Stomach (tissue), 9 donors: Measurements from ENCODE around the gene C1orf56. TPM values are rescaled to one million over a fixed set of nuclear protein-coding genes. Genes with fewer than 3 reads are reported as not detected.

Source experiments
- DNase-seq, 2 donors: peaks; one replicate each; pipeline versions ENCODE4 v3.0.0 to v3.0.0-alpha.2; 2013 to 2019
- H3K27ac ChIP-seq, 5 donors: fragments of 200-600 bp in 4 of 5; sonication (generic) in 4 of 5; one replicate each; pipeline ENCODE4 v1.5.1; 2013 to 2019; ENCODE audit warnings: mild to moderate bottlenecking in 1 of 5, moderate library complexity in 1 of 5
- H3K27me3 ChIP-seq, 3 donors: fragments of 200-600 bp; sonication (generic); one replicate each; pipeline ENCODE4 v1.5.1; 2017 to 2019; ENCODE audit warnings: mixed run types in 1 of 3
- H3K36me3 ChIP-seq, 4 donors: fragments of 200-600 bp; sonication (generic); 1 replicate in 3 of 4; 2 replicates in 1 of 4; pipeline ENCODE4 v1.5.1; 2016 to 2019
- H3K4me1 ChIP-seq, 4 donors: fragments of 200-600 bp; sonication (generic); one replicate each; pipeline ENCODE4 v1.5.1; 2016 to 2019
- H3K4me3 ChIP-seq, 4 donors: fragments of 200-600 bp; sonication (generic) in 3 of 4; one replicate each; pipeline ENCODE4 v1.5.1; 2016 to 2019; ENCODE audit warnings: mild to moderate bottlenecking in 1 of 4
- H3K9me3 ChIP-seq, 4 donors: fragments of 200-600 bp; sonication (generic); one replicate each; pipeline ENCODE4 v1.5.1; 2016 to 2019
- CTCF ChIP-seq, 7 experiments: fragments of 450-650 bp in 4 of 7; fragments of 200-600 bp in 3 of 7; sonication (generic) in 3 of 7; IDR thresholded peaks; one replicate each; pipeline ENCODE4 v1.5.1; 2016 to 2019; ENCODE audit warnings: antibody characterized with exemption in 7 of 7, control low read depth in 2 of 7, mild to moderate bottlenecking in 1 of 7
- EP300 ChIP-seq: sonication (generic); formaldehyde crosslinking; IDR thresholded peaks from one replicate; pipeline ENCODE4 v1.6.1; 2017; ENCODE audit warnings: antibody characterized with exemption
- POLR2A ChIP-seq, 4 donors: fragments of 450-650 bp; IDR thresholded peaks; one replicate each; pipeline ENCODE4 v1.6.1; 2016; ENCODE audit warnings: antibody characterized with exemption in 4 of 4, control low read depth in 2 of 4, mild to moderate bottlenecking in 1 of 4, moderate library complexity in 1 of 4
- POLR2AphosphoS5 ChIP-seq, 3 donors: sonication (generic); formaldehyde crosslinking; IDR thresholded peaks; one replicate each; pipeline ENCODE4 v1.6.1; 2016; ENCODE audit warnings: antibody characterized with exemption in 3 of 3
- WGBS, 5 donors: extraction: QIAGEN DNeasy Blood & Tissue Kit in 3 of 5; methylation state at CpG; one replicate each; pipeline versions ENCODE4 v1.1.5 to v1.1.7; 2013 to 2018; 5-methylcytosine and 5-hydroxymethylcytosine counted together
- intact Hi-C: fragments of 100-400 bp; cut with DNase I; formaldehyde crosslinking; loops from one replicate; pipeline ENCODE4 v1.15.1; 2023; ENCODE audit warnings: low total_unique reads
- polyA plus RNA-seq, 3 donors: library from polyadenylated mRNA; stranded (reverse); fragments of 200-250 nt; gene quantifications; one replicate each; pipeline ENCODE4 v1.2.3, GENCODE V29; 2013
- total RNA-seq, 5 donors: library from RNA; depleted of rRNA; stranded (reverse); fragments of >200 nt; gene quantifications; one replicate each; pipeline versions ENCODE4 v1.1.0 to v1.2.3, GENCODE V29; 2014 to 2016
- donor health status: healthy with polysubstance abuse.
- donor health status: Bipolar disorder and iron deficiency.
- donor health status: healthy.

C1orf56 gene
- total and polyA plus RNA-seq, 8 donors: 0.73 to 6.4 (median 3.0) TPM

- Histone ChIP-seq H3K27me3 (no peaks in the 10 kb centered on the region), H3K27ac (peak overlapping the region; percentile 48 to 64 (median 56)), H3K9me3 (no peaks in the 10 kb centered on the region), H3K4me1 (peaks cover 30 to 57% (median 45%) of the 10 kb centered on the region in 4 donors), H3K4me3 (no peak overlapping the region), H3K36me3 (peaks cover 0 to 14% (median 5%) of the 10 kb centered on the region in 4 donors)
- WGBS, 5 donors: 61 to 77% (median 67%) methylated on average over 14 of the region's 14 CpGs
- TF ChIP-seq CTCF (IDR thresholded peaks at IDR 0.05): no peak
- TF ChIP-seq EP300: no peak
- DNase-seq: peak in 1 of 2 donors; percentile 60
- intact Hi-C loops: no loop called here
These were observed 34.7 kb upstream of the C1orf56 start for GRCh38 chr1:151012684-151013471.

GRCh38 chr1:151013518-151013917 lies 34.0 kb upstream of the C1orf56 start:
- TF ChIP-seq POLR2A (IDR thresholded peaks at IDR 0.05) (no peak), EP300 (no peak), CTCF (IDR thresholded peaks at IDR 0.05) (peak in 1 of 7 experiments; percentile 26), POLR2AphosphoS5 (IDR thresholded peaks at IDR 0.05) (peak in 1 of 3 donors; percentile 35)
- intact Hi-C loops: no loop called here
- 20 to 33% (median 27%) methylated on average over 2 of the region's 2 CpGs for WGBS, 5 donors
- peak; percentile 63 to 86 for DNase-seq
- H3K36me3 ChIP-seq: peaks cover 0 to 19% (median 11%) of the 10 kb centered on the region in 4 donors
- H3K27me3 ChIP-seq: no peaks in the 10 kb centered on the region
- H3K4me3 ChIP-seq: no peak overlapping the region
- peaks cover 28 to 56% (median 43%) of the 10 kb centered on the region in 4 donors for H3K4me1 ChIP-seq
- no peaks in the 10 kb centered on the region for H3K9me3 ChIP-seq
- H3K27ac ChIP-seq: peak overlapping the region; percentile 48 to 64 (median 56)

- no peak overlapping the region for H3K4me3 ChIP-seq
These were observed 22.9 kb upstream of the C1orf56 start for GRCh38 chr1:151024540-151025146.

More at GRCh38 chr1:151024540-151025146, 22.9 kb upstream of the C1orf56 start:
- intact Hi-C loops: loop anchor here (10.0 kb wide), 1 partner anchor 130 kb away; the partner anchor contains the start of gene TNFAIP8L2
- 20 to 28% (median 23%) methylated on average over 5 to 6 of the region's 6 CpGs for WGBS, 5 donors
- DNase-seq: peak; percentile 86 to 90
- H3K36me3 ChIP-seq: peaks cover 37 to 74% (median 68%) of the 10 kb centered on the region in 4 donors
- H3K27me3 ChIP-seq: no peaks in the 10 kb centered on the region
- TF ChIP-seq POLR2AphosphoS5 (IDR thresholded peaks at IDR 0.05): peak in 1 of 3 donors; percentile 42
- no peak for TF ChIP-seq EP300
- TF ChIP-seq POLR2A (IDR thresholded peaks at IDR 0.05): no peak
- peak in 5 of 7 experiments; percentile 52 to 74 (median 65) for TF ChIP-seq CTCF (IDR thresholded peaks at IDR 0.05)
- H3K9me3 ChIP-seq: no peaks in the 10 kb centered on the region
- peak overlapping the region in 1 of 5 donors; percentile 57 for H3K27ac ChIP-seq
- peaks cover 0 to 17% (median 4%) of the 10 kb centered on the region in 4 donors for H3K4me1 ChIP-seq
